DND-41 (cell line): ENCODE measurements around the gene WAS.

Experiments
- EZH2 ChIP-seq: IDR thresholded peaks from 3 replicates; pipeline ENCODE4 v1.6.1; 2012; ENCODE audit warnings: borderline replicate concordance, low read depth, mild to moderate bottlenecking, moderate library complexity, low read length, inconsistent platforms; ENCODE audit not compliant: severe bottlenecking
- TF ChIP-seq, protein P1 (sequence below): IDR thresholded peaks from 2 replicates; pipeline ENCODE4 v1.5.1; 2012; ENCODE audit warnings: borderline replicate concordance, low read length, moderate library complexity, mild to moderate bottlenecking; ENCODE audit not compliant: poor library complexity, severe bottlenecking; ENCODE audit errors: extremely low read depth

DNA sequence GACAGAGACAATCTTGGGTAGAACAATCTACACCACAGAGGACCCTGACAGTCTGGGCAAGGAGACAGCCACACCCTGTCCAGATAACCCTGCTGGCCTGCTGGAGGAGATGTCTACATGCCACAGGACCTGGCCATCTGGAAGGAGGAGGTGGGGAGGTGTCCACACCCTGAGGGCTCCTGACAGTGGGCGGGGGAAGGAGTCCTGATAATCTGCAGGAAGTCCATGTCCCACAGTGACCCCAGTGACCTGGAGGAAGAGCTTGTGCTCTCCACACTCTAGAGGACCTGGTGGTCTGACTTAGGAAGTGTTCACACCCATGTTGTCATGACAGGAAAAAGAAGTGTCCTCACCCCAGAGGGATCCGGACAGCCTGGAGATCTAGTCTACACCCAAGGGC, 18.4 kb downstream of the WAS start:
- TF ChIP-seq, protein P1, sequence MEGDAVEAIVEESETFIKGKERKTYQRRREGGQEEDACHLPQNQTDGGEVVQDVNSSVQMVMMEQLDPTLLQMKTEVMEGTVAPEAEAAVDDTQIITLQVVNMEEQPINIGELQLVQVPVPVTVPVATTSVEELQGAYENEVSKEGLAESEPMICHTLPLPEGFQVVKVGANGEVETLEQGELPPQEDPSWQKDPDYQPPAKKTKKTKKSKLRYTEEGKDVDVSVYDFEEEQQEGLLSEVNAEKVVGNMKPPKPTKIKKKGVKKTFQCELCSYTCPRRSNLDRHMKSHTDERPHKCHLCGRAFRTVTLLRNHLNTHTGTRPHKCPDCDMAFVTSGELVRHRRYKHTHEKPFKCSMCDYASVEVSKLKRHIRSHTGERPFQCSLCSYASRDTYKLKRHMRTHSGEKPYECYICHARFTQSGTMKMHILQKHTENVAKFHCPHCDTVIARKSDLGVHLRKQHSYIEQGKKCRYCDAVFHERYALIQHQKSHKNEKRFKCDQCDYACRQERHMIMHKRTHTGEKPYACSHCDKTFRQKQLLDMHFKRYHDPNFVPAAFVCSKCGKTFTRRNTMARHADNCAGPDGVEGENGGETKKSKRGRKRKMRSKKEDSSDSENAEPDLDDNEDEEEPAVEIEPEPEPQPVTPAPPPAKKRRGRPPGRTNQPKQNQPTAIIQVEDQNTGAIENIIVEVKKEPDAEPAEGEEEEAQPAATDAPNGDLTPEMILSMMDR: no peak
- TF ChIP-seq EZH2: no peak
